SK-N-SH (cell line): ENCODE measurements around the gene TDRD12. TPM values are rescaled to one million over a fixed set of nuclear protein-coding genes. Genes with fewer than 3 reads are reported as not detected.

ENCODE experiments used
- polyA plus RNA-seq, 3 experiments: library from polyadenylated mRNA; depleted of rRNA; stranded (reverse); fragments of >200 nt; gene quantifications; 2 replicates each; pipeline ENCODE4 v1.2.3, GENCODE V29; 2012
- small RNA-seq, 7 experiments: library from RNA; depleted of rRNA; stranded (forward); fragments of <200 nt; gene quantifications; one replicate each; pipeline ENCODE3, GENCODE V24; 2012

TDRD12 gene
- polyA plus RNA-seq, 1 of the 3 experiments (the other 2 are of a cell fraction): 0.05 TPM

Small RNA genes within 50 kb of the gene (small RNA-seq; reads per million reads assigned to genes)
- gene RN7SKP22: 0 to 1.6 (median 0.13) reads per million in 7 experiments

Other genes with a start within 250 kb of the TDRD12 start
- 122 and 188 TPM in 2 replicates for gene PDCD5, start 138.6 kb upstream of the TDRD12 start, polyA plus RNA-seq (2012; rRNA removed)
- 16.5 and 21.3 TPM in 2 replicates for gene ANKRD27, start 44.6 kb upstream of the TDRD12 start, polyA plus RNA-seq (2012; rRNA removed)
- gene RGS9BP, start 43.9 kb upstream of the TDRD12 start, polyA plus RNA-seq (2012; rRNA removed): 0.18 and 0.21 TPM in 2 replicates
- gene NUDT19, start 27.9 kb upstream of the TDRD12 start, polyA plus RNA-seq (2012; rRNA removed): 6.2 and 6.7 TPM in 2 replicates
- not detected in 2 replicates for gene SLC7A9, start 150.0 kb downstream of the TDRD12 start, polyA plus RNA-seq (2012; rRNA removed)